Measurements from ENCODE around the gene PLCB3.
A peak's percentile ranks its signal among the peaks of the same experiment; 100 is the strongest.

The PLCB3 gene

GRCh38 chr11:64219755-64220154, 31.6 kb upstream of the PLCB3 start:
- DNase-seq = no peak
- in situ Hi-C loops (cut with MboI; ENCODE audit: low pct_unique_long_range_greater_than_20kb, low sequenced_read_pairs) = no loop called here

GRCh38 chr11:64220271-64220670, 31.1 kb upstream of the PLCB3 start:
- in situ Hi-C loops (cut with MboI; ENCODE audit: low pct_unique_long_range_greater_than_20kb, low sequenced_read_pairs) = no loop called here
- no peak for DNase-seq

GRCh38 chr11:64220798-64221197, 30.5 kb upstream of the PLCB3 start:
- DNase-seq = no peak
- in situ Hi-C loops (cut with MboI; ENCODE audit: low pct_unique_long_range_greater_than_20kb, low sequenced_read_pairs) = no loop called here

DNA sequence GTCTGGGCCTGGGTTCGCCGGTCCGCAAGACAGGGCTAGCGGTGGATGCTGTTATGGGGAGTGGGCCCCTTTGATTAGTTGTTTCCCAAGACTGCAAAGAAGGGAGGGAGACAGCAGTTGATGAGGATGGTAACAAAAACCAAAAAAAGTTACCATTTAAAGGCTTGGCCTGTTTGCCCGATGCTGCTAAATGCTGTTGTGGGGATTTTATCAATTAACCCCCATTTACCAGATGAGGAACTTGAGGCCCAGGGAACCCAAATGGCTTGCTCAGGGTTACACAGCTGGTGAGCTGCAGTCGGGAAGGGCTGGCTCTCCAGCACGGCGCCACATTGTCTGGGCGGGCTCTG, 28.7 kb upstream of the PLCB3 start:
- no peak for DNase-seq
- in situ Hi-C loops (cut with MboI; ENCODE audit: low pct_unique_long_range_greater_than_20kb, low sequenced_read_pairs) = no loop called here

- DNase-seq = no peak
Observed at GRCh38 chr11:64223001-64223651, 28.2 kb upstream of the PLCB3 start.

DNA sequence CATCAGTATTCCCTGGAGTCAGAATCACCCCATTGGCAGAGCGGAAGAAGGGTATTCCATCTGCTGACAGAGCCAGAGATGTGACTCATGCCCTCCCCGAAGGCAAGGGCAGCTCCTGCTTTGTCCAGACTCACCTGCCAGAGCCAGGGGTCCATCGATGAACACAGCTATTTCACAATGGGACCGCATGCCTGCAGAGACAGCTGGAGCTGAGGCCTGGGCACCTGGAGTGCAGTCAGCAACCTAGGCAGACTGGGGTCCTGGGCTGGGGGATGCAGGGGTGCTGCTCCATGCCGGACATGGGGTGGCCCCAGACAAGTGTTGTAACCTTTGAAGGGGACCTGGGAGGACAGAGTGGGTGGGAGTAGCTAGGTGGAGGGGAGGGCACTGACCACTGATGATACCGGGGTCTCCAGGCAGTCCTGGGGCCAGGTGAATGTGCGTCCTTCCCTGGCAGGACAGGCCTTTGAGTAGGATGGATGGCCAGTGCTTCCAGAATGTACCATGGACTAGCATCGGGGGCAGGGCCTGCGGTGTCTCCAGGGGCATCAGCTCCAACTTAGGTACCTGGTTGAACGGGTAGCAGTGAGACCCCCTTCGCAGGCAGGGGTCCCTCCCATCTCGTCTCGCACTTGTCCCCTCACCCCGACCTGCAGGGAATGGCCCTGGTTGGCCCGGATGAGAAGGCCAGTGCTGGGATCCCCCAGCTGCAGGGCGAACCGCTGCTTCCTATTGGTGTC, 27.0 kb upstream of the PLCB3 start:
- in situ Hi-C loops (cut with MboI; ENCODE audit: low pct_unique_long_range_greater_than_20kb, low sequenced_read_pairs) = no loop called here
- no peak for DNase-seq

More at GRCh38 chr11:64223001-64223651, 28.2 kb upstream of the PLCB3 start:
- in situ Hi-C loops (cut with MboI; ENCODE audit: low pct_unique_long_range_greater_than_20kb, low sequenced_read_pairs) = no loop called here

GRCh38 chr11:64224891-64225607, 26.3 kb upstream of the PLCB3 start:
- in situ Hi-C loops (cut with MboI; ENCODE audit: low pct_unique_long_range_greater_than_20kb, low sequenced_read_pairs) = no loop called here
- no peak for DNase-seq

DNA sequence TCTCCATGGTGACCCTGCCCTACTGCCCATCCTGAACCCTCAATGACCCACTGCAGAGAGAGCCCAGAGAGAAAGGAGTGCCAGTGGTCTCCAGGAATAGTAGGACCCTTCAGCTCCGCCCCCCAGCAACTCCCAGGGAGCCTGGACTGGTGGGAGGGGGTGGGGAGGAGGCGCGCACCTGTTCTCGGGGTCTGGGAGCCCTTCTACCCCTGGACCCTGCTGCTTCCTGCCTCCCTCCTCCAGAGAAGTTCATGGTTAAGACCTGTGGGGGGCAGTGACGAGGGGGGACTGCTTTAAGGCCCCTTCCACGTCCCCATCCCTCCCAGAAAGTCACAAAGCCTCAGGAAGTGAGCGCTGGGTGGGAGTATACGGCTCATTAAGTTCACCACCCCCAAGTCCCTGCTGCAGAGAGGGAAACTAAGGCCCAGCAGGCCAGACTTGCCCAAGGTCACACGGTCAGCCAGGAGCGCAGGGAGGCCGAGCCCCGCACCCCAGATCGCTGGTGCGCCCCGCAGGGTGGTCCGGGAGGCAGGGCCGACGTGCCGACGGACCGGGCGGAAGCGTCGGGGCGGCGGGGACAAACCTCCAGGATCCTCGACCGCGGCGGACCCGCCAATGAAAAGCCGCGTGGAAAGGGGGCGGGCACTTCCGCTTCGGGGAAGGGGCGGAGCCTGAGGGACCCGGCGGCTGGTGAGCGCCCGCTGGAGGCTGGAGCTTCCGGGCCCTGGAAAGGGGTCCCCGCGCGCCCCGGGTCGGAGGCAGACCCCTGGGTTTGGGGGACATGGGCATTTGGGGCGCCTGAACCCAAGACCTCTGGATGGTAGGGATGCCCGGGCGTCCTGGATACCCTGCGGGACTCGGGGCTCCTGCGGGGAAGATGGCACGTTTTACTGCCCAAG, 25.5 kb upstream of the PLCB3 start, which contains the start of the genes NUDT22 and TRPT1:
NUDT22 (plus strand) TSS at position 667 of the 899 bp plus-strand sequence. CDS start 379 bp downstream, outside the sequence.
TRPT1 (minus strand) TSS at position 579 of the 899 bp plus-strand sequence; CDS start at position 253, 326 bp downstream.
- peak; percentile 89 for DNase-seq
- in situ Hi-C loops (cut with MboI; ENCODE audit: low pct_unique_long_range_greater_than_20kb, low sequenced_read_pairs) = no loop called here

GRCh38 chr11:64226507-64227051, 24.8 kb upstream of the PLCB3 start:
- in situ Hi-C loops (cut with MboI; ENCODE audit: low pct_unique_long_range_greater_than_20kb, low sequenced_read_pairs) = no loop called here
- peak; percentile 51 for DNase-seq

GRCh38 chr11:64227405-64227956, 23.8 kb upstream of the PLCB3 start:
- no peak for DNase-seq
- in situ Hi-C loops (cut with MboI; ENCODE audit: low pct_unique_long_range_greater_than_20kb, low sequenced_read_pairs) = no loop called here

- DNase-seq = no peak
- in situ Hi-C loops (cut with MboI; ENCODE audit: low pct_unique_long_range_greater_than_20kb, low sequenced_read_pairs) = no loop called here
Observed at GRCh38 chr11:64229090-64229743, 22.1 kb upstream of the PLCB3 start.

DNA sequence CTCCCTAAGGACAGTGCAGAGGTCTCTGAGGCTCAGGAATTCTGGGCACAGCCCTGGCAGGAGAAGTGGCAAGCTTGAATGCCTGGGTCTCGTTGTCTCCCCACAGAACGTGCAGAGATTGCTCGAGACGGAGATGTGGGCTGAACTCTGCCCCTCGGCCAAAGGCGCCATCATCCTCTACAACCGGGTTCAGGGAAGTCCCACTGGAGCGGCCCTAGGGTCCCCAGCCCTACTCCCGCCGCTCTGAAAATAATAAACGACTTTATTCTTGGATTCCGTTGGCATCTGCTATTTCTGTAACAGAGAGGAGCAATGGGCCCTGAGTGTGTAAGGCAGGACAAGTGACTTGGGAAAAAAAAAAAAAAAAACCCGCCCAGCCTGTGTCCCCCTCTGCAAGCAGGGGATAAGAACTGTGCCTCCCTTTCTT, 21.6 kb upstream of the PLCB3 start:
- in situ Hi-C loops (cut with MboI; ENCODE audit: low pct_unique_long_range_greater_than_20kb, low sequenced_read_pairs) = no loop called here
- DNase-seq = no peak

- in situ Hi-C loops (cut with MboI; ENCODE audit: low pct_unique_long_range_greater_than_20kb, low sequenced_read_pairs) = no loop called here
- peak; percentile 95 for DNase-seq
Observed at GRCh38 chr11:64230171-64230984, 21.0 kb upstream of the PLCB3 start, which contains the start of gene DNAJC4. Gene DNAJC4, plus strand, starts transcription at chr11:64230548. Its CDS starts 307 bp downstream, at chr11:64230855.

- DNase-seq = peak; percentile 64
- in situ Hi-C loops (cut with MboI; ENCODE audit: low pct_unique_long_range_greater_than_20kb, low sequenced_read_pairs) = no loop called here
Observed at GRCh38 chr11:64230985-64231365, 20.4 kb upstream of the PLCB3 start.

DNA sequence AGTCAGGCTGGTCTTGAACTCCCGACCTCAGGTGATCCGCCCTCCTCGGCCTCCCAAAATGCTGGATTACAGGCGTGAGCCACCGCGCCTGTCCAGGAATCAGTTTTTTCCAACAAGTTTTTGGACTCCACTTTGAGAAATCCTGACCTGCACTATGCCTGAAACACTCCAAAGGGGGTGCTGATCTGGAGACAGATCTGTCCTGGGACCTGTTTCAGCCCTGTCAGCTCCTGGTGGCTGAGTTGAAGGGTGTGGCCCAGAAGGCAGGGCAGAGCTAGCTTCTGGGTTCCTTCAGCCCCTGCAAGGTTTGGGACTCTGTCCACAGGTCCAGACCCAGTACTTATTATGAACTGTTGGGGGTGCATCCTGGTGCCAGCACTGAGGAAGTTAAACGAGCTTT, 19.8 kb upstream of the PLCB3 start:
- in situ Hi-C loops (cut with MboI; ENCODE audit: low pct_unique_long_range_greater_than_20kb, low sequenced_read_pairs) = no loop called here
- DNase-seq = no peak

DNA sequence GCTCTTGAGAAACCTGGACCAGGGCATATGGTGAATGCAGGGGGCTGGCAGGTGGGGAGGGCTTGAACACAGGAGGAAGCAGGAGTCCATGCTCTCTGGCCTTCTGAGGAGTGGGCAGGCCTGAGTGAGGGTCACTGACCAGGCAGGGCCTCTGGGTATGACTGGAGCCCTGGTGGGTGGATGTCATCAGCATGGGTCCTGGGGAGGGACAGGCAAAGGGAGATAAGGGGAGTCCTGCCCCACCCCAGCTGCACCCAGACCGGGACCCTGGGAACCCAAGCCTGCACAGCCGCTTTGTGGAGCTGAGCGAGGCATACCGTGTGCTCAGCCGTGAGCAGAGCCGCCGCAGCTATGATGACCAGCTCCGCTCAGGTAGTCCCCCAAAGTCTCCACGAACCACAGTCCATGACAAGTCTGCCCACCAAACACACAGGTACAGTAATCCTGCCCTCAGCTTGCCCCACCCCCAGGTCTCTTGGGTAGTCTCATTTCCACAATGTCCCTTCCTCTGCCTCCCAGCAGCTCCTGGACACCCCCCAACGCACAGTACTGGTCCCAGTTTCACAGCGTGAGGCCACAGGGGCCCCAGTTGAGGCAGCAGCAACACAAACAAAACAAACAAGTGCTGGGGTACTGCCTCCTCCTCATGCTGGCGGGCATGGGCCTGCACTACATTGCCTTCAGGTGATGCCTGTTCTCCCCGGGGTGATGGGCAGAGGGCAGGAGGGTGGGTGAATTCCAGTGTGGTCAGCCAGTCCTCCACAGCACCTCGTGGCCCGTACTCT, 19.0 kb upstream of the PLCB3 start:
- DNase-seq = no peak

GRCh38 chr11:64232967-64233315, 18.4 kb upstream of the PLCB3 start:
- in situ Hi-C loops (cut with MboI; ENCODE audit: low pct_unique_long_range_greater_than_20kb, low sequenced_read_pairs) = no loop called here
- DNase-seq = no peak

More for the DNA sequence above, 19.0 kb upstream of the PLCB3 start:
- in situ Hi-C loops (cut with MboI; ENCODE audit: low pct_unique_long_range_greater_than_20kb, low sequenced_read_pairs) = no loop called here
